Measurements from ENCODE around the gene GPATCH2L. TPM values are rescaled to one million over a fixed set of nuclear protein-coding genes. Genes with fewer than 3 reads are reported as not detected.

GPATCH2L gene
- total RNA-seq, 2 donors from 2014 or later = 80.1 to 80.9 TPM

GRCh38 chr14:76125511-76125910, 26.2 kb upstream of the GPATCH2L start:
- no peak overlapping the region for H3K4me3 Mint-ChIP-seq
- DNase-seq = no peak
- H3K4me1 Mint-ChIP-seq (ENCODE audit: low read depth) = no peaks in the 10 kb centered on the region
- peaks cover 0 to 2% of the 10 kb centered on the region in 2 donors for H3K36me3 Mint-ChIP-seq (ENCODE audit: insufficient read depth in 2 of 2)
- H3K9me3 Mint-ChIP-seq = peaks cover 0 to 7% of the 10 kb centered on the region in 2 donors
- no peak for ATAC-seq (replicated peaks in 1 of 2)
- H3K27me3 Mint-ChIP-seq (ENCODE audit: low read depth) = peaks cover 9% of the 10 kb centered on the region
- H3K27ac Mint-ChIP-seq = no peak overlapping the region

- peaks cover 15% of the 10 kb centered on the region for H3K27me3 Mint-ChIP-seq (ENCODE audit: low read depth)
- ATAC-seq (replicated peaks in 1 of 2) (no peak), DNase-seq (no peak)
- H3K36me3 Mint-ChIP-seq (ENCODE audit: insufficient read depth in 2 of 2) = peaks cover 1 to 2% of the 10 kb centered on the region in 2 donors
- peaks cover 4% of the 10 kb centered on the region for H3K4me1 Mint-ChIP-seq (ENCODE audit: low read depth)
- H3K4me3 Mint-ChIP-seq = no peak overlapping the region
- no peak overlapping the region for H3K27ac Mint-ChIP-seq
- H3K9me3 Mint-ChIP-seq = peaks cover 0 to 7% of the 10 kb centered on the region in 2 donors
Measured at GRCh38 chr14:76126076-76126475, 25.6 kb upstream of the GPATCH2L start.

GRCh38 chr14:76129851-76130576, 21.7 kb upstream of the GPATCH2L start:
- DNase-seq = no peak

GRCh38 chr14:76131071-76131965, 20.4 kb upstream of the GPATCH2L start:
- Mint-ChIP-seq H3K36me3 (ENCODE audit: insufficient read depth in 2 of 2) (peaks cover 1 to 2% of the 10 kb centered on the region in 2 donors), H3K27me3 (ENCODE audit: low read depth) (peaks cover 53% of the 10 kb centered on the region), H3K4me1 (ENCODE audit: low read depth) (peaks cover 4% of the 10 kb centered on the region), H3K9me3 (peaks cover 0 to 2% of the 10 kb centered on the region in 2 donors), H3K27ac (no peak overlapping the region), H3K4me3 (no peak overlapping the region)
- DNase-seq (no peak), ATAC-seq (replicated peaks in 1 of 2) (no peak)

More at GRCh38 chr14:76129851-76130576, 21.7 kb upstream of the GPATCH2L start:
- no peak overlapping the region for H3K27ac Mint-ChIP-seq
- H3K9me3 Mint-ChIP-seq = peaks cover 0 to 7% of the 10 kb centered on the region in 2 donors
- ATAC-seq (replicated peaks in 1 of 2) = no peak
- peaks cover 4% of the 10 kb centered on the region for H3K4me1 Mint-ChIP-seq (ENCODE audit: low read depth)
- no peak overlapping the region for H3K4me3 Mint-ChIP-seq
- H3K36me3 Mint-ChIP-seq (ENCODE audit: insufficient read depth in 2 of 2) = peaks cover 1 to 2% of the 10 kb centered on the region in 2 donors
- peaks cover 43% of the 10 kb centered on the region for H3K27me3 Mint-ChIP-seq (ENCODE audit: low read depth)

- no peak overlapping the region for H3K4me3 Mint-ChIP-seq
- H3K4me1 Mint-ChIP-seq (ENCODE audit: low read depth) = peaks cover 8% of the 10 kb centered on the region
- no peak for ATAC-seq (replicated peaks in 1 of 2)
- H3K27me3 Mint-ChIP-seq (ENCODE audit: low read depth) = peaks cover 69% of the 10 kb centered on the region
- no peaks in the 10 kb centered on the region for H3K9me3 Mint-ChIP-seq
- H3K27ac Mint-ChIP-seq = no peak overlapping the region
- no peak for DNase-seq
- peaks cover 1 to 2% of the 10 kb centered on the region in 2 donors for H3K36me3 Mint-ChIP-seq (ENCODE audit: insufficient read depth in 2 of 2)
Measured at GRCh38 chr14:76133103-76133502, 18.6 kb upstream of the GPATCH2L start.

GRCh38 chr14:76134231-76134630, 17.5 kb upstream of the GPATCH2L start:
- Mint-ChIP-seq H3K36me3 (ENCODE audit: insufficient read depth in 2 of 2) (peaks cover 1 to 2% of the 10 kb centered on the region in 2 donors), H3K9me3 (no peaks in the 10 kb centered on the region), H3K4me1 (ENCODE audit: low read depth) (peaks cover 10% of the 10 kb centered on the region), H3K27me3 (ENCODE audit: low read depth) (peaks cover 78% of the 10 kb centered on the region), H3K4me3 (no peak overlapping the region), H3K27ac (no peak overlapping the region)
- ATAC-seq (replicated peaks in 1 of 2) (no peak), DNase-seq (no peak)

- Mint-ChIP-seq H3K9me3 (peaks cover 0 to 3% of the 10 kb centered on the region in 2 donors), H3K36me3 (ENCODE audit: insufficient read depth in 2 of 2) (peaks cover 1 to 2% of the 10 kb centered on the region in 2 donors), H3K4me1 (ENCODE audit: low read depth) (peaks cover 10% of the 10 kb centered on the region), H3K4me3 (no peak overlapping the region), H3K27me3 (ENCODE audit: low read depth) (peaks cover 83% of the 10 kb centered on the region), H3K27ac (no peak overlapping the region)
- no peak for DNase-seq
- no peak for ATAC-seq (replicated peaks in 1 of 2)
Measured at GRCh38 chr14:76135722-76136121, 16.0 kb upstream of the GPATCH2L start.

- peaks cover 6% of the 10 kb centered on the region for H3K4me1 Mint-ChIP-seq (ENCODE audit: low read depth)
- DNase-seq = no peak
- no peak overlapping the region for H3K4me3 Mint-ChIP-seq
- H3K27me3 Mint-ChIP-seq (ENCODE audit: low read depth) = peaks cover 77% of the 10 kb centered on the region
- peaks cover 2 to 3% of the 10 kb centered on the region in 2 donors for H3K9me3 Mint-ChIP-seq
- ATAC-seq (replicated peaks in 1 of 2) = no peak
- H3K27ac Mint-ChIP-seq = no peak overlapping the region
- peaks cover 2 to 3% of the 10 kb centered on the region in 2 donors for H3K36me3 Mint-ChIP-seq (ENCODE audit: insufficient read depth in 2 of 2)
Measured at GRCh38 chr14:76136476-76137110, 15.1 kb upstream of the GPATCH2L start.

- Mint-ChIP-seq H3K4me1 (ENCODE audit: low read depth) (peaks cover 6% of the 10 kb centered on the region), H3K27me3 (ENCODE audit: low read depth) (peaks cover 61% of the 10 kb centered on the region), H3K36me3 (ENCODE audit: insufficient read depth in 2 of 2) (peaks cover 3 to 4% of the 10 kb centered on the region in 2 donors), H3K9me3 (peaks cover 2 to 5% of the 10 kb centered on the region in 2 donors), H3K27ac (no peak overlapping the region), H3K4me3 (peak overlapping the region in 1 of 2 donors; percentile 42)
- DNase-seq = no peak
- ATAC-seq (replicated peaks in 1 of 2) = no peak
Measured at GRCh38 chr14:76138119-76138757, 13.5 kb upstream of the GPATCH2L start.

GRCh38 chr14:76138758-76139723, 12.7 kb upstream of the GPATCH2L start:
- Mint-ChIP-seq H3K4me3 (no peak overlapping the region), H3K9me3 (peaks cover 2 to 6% of the 10 kb centered on the region in 2 donors), H3K36me3 (ENCODE audit: insufficient read depth in 2 of 2) (peaks cover 3 to 4% of the 10 kb centered on the region in 2 donors), H3K27me3 (ENCODE audit: low read depth) (peaks cover 53% of the 10 kb centered on the region), H3K4me1 (ENCODE audit: low read depth) (peaks cover 6% of the 10 kb centered on the region), H3K27ac (no peak overlapping the region)
- DNase-seq (no peak), ATAC-seq (replicated peaks in 1 of 2) (no peak)

GRCh38 chr14:76143642-76144041, 8.1 kb upstream of the GPATCH2L start:
- Mint-ChIP-seq H3K36me3 (ENCODE audit: insufficient read depth in 2 of 2) (peaks cover 1 to 4% of the 10 kb centered on the region in 2 donors), H3K27ac (no peak overlapping the region), H3K9me3 (peaks cover 2 to 6% of the 10 kb centered on the region in 2 donors), H3K27me3 (ENCODE audit: low read depth) (peaks cover 21% of the 10 kb centered on the region), H3K4me1 (ENCODE audit: low read depth) (no peaks in the 10 kb centered on the region), H3K4me3 (no peak overlapping the region)
- no peak for ATAC-seq (replicated peaks in 1 of 2)
- no peak for DNase-seq

Measured in activated T-cell treated with anti-CD3 and anti-CD28 coated beads, Interleukin-2, amount 50 U/mL, for 72 hours (primary cell).